Activated CD4-positive, alpha-beta T cell treated with anti-CD3 and anti-CD28 coated beads, Interleukin-2, Interleukin-6, amounts not matched to agents 100 ng/mL and 50 ng/mL, durations not matched to agents 16 hours and 8 hours (primary cell): ENCODE data around the gene PPP2R5A.
"Not testable (repeated sequence)": the region's sequence is repeated elsewhere in the genome, so short reads cannot be mapped to it uniquely, and the experiment has no call there.

ENCODE experiments used
- DNase-seq: peaks from one replicate; pipeline ENCODE4 v3.0.0-alpha.2; 2020

The PPP2R5A gene

DNA sequence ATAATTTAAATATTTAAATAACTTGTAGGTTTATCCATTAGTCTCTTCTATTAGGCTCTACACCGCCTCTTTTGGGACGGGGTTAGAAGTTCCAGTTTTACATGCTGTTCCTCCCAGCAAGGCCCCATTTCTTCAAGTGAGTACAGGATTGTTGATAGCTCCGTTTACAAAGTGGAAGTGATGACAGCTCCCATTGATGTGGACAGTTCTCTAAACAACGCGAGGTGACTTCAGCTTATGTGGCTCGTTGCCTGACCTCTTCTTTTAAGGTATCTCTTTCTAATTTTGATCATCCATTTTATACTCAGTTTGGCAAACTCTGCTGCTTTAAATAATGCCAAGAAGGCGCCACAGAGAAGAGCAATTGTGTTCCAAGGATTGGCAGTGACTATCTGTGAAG lies 79.8 kb downstream of the PPP2R5A start:
- DNase-seq = no peak

DNA sequence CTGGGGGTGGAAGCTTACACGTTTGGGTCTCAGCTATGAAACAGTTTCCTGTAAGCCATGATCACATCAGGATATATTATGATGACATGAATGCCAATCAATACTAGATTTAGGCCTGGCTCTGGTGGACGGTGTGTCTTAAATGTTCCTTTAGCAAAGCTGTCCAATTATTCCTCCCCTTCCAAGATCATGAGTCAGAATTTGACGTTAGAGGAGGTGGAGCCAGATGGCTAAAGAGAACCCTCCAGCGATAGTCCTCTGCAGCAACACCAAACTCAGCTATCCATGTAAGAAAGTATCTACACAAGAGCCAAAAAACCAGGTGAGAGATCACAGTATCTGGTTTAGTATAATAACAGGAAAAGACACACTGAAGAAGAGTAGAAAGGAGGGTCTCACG lies 81.7 kb downstream of the PPP2R5A start:
- no peak for DNase-seq

DNA sequence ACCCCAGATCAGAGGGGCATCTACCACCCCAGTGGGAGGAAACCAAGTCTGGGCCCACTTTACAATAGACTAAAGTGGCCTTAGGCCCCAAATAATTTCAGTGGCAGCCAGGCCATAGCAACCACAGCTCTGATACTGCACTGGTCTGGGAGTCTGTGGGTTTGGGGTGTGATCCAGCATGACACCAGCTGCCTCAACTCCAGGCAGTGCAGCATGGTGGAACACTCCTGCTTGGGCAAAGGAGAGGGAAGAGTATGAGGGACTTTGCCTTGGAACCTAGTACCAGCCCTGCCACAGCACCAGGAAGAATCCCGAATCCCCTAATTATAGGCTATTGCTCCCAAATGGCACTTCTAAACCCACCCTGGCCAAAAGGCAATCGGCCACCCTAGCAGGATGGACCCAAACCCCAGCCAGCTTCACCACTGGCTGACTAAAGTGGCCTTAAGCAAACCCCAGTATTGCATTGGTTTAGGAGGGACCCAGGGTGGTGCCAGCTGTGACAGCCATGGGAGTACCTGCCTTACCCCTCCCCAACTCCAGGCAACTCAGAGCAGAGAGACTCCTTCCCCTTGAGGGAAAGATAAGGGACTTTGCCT lies 82.4 kb downstream of the PPP2R5A start:
- DNase-seq = no peak

DNA sequence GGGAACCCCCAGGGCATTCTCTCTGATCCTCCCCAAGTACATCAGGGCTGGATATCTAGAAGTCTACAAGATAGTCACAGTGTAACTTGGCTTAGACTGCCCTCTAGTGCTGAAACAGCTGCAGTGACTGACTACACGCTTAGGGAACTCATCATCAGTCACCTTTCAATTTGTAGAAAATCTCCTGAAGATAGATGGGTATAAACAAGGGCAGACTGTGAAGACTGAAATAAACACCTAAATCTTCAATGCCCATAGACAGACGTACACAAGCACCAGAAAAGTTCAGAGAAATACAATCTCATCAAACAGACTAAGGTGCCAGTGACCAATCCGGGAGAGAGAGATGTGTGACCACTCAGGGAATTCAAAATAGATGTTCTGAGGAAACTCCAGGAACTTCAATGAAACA lies 82.9 kb downstream of the PPP2R5A start:
- DNase-seq = peak; percentile 80

DNA sequence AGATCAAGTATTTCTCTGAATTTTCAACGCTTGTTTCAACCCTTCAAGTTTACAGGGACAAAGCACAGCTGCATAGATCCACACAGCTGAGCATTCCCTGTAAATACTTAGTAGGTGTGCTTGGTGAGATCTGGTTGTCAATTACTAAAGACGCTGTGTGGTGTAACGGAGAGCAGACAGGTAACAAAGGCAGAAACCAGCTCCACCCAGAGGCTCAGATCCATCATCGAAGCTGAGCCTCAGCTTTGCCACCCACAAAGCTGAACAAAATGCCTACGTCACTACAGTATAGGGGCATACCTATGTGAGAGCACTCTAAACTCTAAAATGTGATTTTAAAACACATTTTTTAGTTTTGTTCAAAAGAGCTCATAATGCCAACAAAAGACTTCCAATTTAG lies 90.8 kb downstream of the PPP2R5A start:
- DNase-seq = no peak

DNA sequence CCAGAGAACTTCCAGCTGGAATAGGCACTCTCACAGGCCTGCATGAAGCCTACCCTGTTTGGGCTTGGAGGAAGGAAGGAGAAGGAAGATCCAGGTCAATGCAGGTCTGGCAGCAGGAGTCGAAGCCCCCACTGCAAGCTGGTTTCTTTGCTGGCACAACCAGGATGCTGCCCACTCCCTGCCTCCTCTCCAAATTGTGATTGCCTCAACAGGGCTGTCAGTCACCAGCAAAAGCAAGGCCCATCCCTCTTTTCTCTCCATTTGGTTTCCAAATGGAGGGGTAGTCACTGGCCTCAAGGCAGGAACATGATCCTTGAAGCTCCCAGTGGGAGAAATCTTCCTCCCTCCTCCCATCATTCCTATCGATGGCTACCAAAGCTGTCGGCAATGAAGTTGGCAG lies 92.4 kb downstream of the PPP2R5A start:
- DNase-seq = no peak

DNA sequence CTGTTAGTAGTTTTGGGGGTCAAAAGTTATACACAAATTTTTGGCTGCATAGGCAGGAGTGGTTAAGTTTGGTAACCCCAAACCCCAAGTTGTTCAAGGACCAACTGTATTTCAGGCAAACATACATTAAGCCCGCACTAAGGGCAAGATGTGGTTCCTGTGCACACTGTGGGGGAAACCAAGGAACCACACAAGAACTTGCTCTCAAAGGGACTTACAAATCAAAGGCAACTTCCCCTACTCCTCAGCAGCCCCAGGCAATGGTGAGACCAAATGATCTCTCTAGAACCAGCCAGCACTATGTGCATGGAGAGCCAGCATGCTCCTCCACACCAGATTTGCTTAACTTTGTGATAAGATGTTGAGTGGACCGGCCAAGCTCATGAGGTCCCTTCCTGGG lies 94.2 kb downstream of the PPP2R5A start:
- no peak for DNase-seq

DNA sequence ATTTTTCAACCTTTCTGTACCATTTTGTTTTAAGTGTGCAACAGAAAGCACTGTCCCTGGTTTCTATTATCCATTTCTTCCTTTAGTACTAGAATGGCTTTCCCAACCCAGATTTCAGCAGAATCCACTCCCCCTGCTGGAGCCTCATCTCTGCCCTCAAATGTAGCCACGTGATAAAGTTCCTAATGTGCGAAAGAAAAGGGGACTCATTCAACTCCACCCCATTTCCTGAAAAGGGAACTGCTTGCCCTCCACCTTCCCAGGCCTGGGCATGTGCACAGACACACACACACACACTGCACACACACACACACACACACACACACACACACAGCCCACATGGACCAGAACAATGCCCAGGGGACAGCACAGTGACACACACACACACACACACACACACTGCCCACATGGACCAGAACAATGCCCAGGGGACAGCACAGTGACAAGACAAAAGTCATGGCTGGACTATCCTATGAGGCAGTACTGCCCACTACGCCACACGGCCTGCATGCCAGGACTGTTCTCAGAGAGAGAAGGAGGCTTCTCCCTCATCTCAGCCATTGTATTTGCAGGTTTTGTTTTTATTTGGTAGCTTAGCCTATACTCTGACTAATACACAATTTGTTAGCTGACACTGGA lies 96.3 kb downstream of the PPP2R5A start:
- DNase-seq = no peak

DNA sequence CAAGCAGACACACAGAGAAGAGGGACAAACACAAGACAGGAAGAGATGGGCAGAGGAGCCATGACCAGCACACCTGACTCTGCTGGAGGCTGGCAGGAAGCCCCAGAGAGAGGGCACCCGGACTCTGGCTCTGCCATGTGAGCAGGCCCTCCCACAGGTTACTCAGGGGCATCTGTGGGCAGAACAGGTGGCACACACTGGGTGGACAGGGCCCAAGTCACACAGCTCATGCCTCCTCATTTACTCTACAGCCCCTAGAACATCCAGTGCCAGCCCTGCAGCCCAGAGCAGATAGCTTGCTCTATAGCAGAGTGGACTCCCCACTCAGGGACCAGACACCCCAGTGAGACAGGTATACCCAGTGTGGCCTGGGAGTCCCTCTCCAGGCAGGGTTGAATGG lies 100.8 kb downstream of the PPP2R5A start:
- DNase-seq = no peak

DNA sequence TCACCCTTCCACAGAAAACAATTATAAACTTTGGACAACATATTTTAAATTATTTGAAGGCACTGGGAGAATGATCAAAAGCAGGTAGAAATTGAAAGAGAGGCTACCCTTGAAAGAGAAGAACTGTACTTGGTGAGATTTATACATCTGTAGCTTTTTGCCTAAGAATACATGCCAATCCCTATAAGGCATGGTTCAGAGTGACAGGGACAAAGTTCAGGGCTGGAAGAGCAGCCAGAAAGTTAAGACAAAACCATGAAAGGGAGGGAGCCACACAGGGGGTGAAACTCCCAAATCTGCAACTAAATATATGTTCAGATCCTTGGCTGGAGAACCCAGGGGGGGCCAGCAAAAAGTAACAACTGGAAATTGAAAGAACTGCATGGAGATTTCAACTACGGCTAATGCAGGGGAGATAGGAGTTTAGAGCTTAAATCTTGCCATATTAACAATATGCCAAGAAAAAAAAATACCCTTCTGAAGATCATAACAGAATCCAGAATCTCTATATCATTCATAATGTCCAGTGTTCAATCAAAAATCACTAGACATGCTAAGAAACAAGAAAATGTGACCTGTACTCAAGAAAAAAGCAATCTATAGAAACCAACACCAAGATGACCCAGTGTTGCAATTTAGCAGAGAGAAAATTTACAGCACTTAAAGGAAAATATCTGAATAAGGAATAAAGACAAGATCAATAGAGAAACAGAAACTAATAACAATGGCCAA lies 103.9 kb downstream of the PPP2R5A start:
- DNase-seq = no peak

DNA sequence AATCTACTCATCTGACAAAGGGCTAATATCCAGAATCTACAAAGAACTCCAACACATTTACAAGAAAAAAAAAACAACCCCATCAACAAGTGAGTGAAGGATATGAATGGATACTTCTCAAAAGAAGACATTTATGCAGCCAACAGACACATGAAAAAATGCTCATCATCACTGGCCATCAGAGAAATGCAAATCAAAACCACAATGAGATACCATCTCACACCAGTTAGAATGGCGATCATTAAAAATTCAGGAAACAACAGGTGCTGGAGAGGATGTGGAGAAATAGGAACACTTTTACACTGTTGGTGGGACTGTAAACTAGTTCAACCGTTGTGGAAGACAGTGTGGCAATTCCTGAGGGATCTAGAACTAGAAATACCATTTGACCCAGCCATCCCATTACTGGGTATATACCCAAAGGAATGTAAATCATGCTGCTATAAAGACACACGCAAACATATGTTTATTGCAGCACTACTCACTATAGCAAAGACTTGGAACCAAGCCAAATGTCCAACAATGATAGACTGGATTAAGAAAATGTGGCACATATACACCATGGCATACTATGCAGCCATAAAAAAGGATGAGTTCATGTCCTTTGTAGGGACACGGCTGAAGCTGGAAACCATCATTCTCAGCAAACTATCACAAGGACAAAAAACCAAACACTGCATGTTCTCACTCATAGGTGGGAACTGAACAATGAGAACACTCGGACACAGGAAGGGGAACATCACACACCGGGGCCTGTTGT lies 110.6 kb downstream of the PPP2R5A start:
- not testable (repeated sequence) for DNase-seq

DNA sequence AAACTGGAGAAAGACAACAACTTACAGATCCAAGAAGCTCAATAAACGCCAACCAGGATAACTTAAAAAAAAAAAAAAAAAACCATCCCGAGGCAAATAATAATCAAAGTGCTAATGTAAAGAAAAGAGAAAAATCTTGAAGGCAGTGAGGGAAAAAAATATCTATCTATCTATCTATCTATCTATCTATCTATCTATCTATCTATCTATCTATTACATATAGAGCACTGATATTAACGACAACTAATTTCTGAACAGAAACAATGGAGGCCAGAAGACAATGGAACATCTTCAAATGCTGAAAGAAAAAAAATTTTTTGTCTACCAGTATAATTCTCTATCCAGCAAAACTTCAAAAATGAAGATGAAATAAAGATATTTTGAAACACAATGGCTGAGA lies 111.4 kb downstream of the PPP2R5A start:
- DNase-seq = no peak

DNA sequence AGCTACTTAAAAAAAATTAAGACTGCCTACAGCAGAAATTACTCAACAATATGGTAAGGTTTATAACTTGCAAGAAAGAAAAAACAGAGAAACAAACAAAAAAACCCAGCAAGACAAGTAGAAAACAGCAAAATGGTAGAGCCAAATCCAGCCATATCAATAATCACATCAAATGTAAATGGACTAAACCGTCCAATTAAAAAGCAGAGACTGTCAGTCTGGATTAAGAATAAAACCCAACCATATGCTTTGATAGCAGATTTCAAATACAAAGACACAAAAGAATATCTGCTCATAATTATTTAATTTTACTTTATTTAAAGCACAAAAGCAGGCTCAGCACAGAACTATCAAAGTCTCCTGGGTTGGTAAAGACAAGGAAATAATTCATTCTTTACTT lies 112.0 kb downstream of the PPP2R5A start:
- no peak for DNase-seq

DNA sequence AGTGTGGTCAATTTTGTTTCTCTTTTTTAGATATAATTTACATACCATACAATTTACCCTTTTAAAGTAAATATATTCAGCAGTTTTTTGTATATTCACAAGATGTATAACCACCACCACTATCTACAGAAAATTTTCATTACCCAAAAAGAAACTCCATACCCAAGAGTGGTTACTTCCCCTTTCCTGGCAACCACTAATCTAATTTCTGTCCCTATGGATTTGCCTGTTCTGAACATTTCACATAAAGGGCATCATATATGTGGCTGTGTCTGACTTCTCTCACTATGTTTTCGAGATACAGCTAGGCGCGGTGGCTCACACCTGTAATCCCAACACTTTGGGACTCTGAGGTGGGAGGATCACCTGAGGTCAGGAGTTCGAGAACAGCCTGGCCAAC lies 115.8 kb downstream of the PPP2R5A start:
- DNase-seq = no peak

DNA sequence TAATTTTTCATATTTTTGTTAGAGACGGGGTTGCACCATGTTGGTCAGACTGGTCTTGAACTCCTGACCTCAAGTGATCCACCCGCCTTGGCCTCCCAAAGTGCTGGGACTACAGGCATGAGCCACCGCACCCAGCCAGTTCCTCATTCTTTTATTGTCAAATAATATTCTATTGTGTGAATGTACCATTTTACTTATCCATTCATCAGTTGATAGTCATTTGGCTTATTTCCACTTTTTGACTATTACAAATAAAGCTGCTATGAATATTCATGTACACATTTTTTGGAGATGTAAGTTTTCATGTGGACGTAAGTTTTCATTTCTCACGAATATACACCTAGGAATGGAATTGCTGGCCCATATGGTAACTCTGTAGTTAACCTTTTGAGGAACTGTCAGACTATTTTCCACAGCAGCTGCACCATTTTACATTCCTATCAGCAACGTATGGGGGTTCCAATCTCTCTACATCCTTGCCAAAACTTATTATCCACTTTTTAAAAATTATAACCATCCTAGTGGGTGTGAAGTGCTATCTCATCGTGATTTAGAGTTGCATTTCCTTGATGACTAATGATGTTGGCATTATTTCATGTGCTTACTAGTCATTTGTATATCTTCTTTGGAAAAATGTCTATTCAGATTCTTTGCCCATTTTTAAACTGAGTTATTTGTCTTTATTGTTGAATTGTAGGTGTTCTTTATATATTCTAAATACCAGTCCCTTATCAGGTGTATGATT lies 116.8 kb downstream of the PPP2R5A start:
- DNase-seq = no peak

DNA sequence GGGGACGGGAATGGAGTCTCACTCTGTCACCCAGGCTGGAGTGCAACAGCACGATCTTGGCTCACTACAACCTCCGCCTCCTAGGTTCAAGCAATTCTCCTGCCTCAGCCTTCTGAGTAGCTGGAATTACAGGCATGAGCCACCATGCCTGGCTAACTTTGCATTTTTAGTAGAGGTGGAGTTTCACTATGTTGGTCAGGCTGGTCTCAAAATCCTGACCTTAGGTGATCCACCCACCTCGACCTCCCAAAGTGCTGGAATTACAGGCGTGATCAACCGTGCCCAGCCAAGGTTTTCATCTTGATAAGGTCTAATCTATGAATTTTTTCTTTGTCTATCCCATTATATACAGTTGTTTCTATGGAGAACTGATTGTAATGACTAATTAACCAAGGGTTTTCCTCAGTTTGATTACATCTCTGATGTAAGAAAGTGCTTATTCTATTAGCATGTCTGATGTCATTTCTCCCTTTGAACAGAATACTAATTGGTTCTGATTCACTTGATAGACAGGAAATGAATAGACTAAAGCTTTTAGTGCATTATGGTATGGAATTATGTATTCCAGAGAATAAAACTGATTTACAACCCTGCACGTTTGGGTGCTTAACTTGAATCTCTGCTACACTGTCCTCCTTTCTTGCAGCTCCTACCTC lies 117.6 kb downstream of the PPP2R5A start:
- DNase-seq = no peak

DNA sequence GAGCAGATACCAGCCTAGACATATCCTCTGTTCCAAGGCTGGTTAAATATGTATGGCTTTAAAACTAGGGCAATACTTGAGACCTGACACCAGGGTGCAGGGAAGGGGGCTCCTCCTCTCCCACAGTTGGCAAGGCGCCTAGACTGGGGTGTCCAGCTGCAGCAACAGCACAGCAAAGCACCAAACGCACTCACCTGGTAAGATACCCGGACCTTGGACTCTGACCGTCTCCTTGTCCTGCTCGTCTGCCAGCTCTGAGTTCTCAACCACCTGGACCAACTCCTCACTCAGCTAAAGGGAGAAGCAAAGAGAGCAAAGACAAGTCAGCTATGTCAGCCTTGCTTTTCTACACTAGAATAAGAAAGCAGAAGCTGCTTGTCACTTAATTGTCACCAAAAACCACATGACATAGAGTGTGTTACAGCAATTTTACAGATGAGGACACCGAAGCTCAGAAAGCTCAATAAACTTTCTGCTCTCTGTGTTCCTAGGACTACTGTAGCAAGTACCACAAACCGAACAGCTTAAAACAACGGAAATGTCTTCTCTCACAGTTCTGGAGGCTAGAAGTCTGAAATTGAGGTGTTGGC lies 125.1 kb downstream of the PPP2R5A start:
- no peak for DNase-seq
